Muscle layer of duodenum (tissue), 2 donors: ENCODE measurements around the gene EXOSC6.
"Not testable (repeated sequence)": the region's sequence is repeated elsewhere in the genome, so short reads cannot be mapped to it uniquely, and the experiment has no call there.

ENCODE experiments used
- H3K27ac ChIP-seq: one replicate; pipeline ENCODE4 v1.7.0; 2013; ENCODE audit warnings: mild to moderate bottlenecking, low read length
- H3K27me3 ChIP-seq: one replicate; pipeline ENCODE4 v1.7.0; 2013; ENCODE audit warnings: low read depth, mild to moderate bottlenecking, control low read depth, low read length
- H3K36me3 ChIP-seq, 2 donors: one replicate each; pipeline ENCODE4 v1.7.0; 2013; ENCODE audit warnings: low read length in 2 of 2, control low read depth in 1 of 2, mild to moderate bottlenecking in 1 of 2; ENCODE audit not compliant: insufficient read depth in 2 of 2, control insufficient read depth in 1 of 2
- H3K4me1 ChIP-seq, 2 donors: one replicate each; pipeline ENCODE4 v1.7.0; 2013; ENCODE audit warnings: low read length in 2 of 2, mild to moderate bottlenecking in 2 of 2, control low read depth in 1 of 2, moderate library complexity in 1 of 2; ENCODE audit not compliant: insufficient read depth in 2 of 2, control insufficient read depth in 1 of 2
- H3K4me3 ChIP-seq, 2 donors: one replicate each; pipeline ENCODE4 v1.7.0; 2013; ENCODE audit warnings: low read length in 2 of 2, low read depth in 1 of 2, mild to moderate bottlenecking in 1 of 2
- H3K9me3 ChIP-seq, 2 donors: one replicate each; pipeline ENCODE4 v1.7.0; 2013; ENCODE audit warnings: low read length in 2 of 2, control low read depth in 1 of 2, mild to moderate bottlenecking in 1 of 2; ENCODE audit not compliant: control insufficient read depth in 1 of 2
- donor health status: healthy.

EXOSC6 gene

DNA sequence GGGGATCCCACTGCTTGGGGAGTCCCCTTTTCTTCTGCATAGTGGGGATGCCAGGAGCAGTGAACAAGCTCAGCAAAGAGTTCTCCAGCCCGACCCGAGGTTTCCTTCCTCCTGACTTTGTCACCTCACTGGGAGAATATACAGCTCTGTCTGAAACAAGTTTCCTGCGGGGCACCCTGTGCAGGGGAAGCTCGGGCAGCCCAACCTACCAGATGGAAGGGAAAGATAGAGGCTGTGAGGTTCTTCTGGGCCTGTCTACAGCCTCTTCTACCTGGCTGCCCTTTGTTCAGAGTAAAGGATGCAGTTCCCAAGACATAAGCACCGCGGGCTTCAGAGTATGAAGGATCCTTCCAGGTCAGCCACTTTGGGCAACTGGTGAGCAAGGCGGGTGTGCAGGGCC lies 54.1 kb downstream of the EXOSC6 start:
- not testable (repeated sequence) for H3K9me3 ChIP-seq, H3K27ac ChIP-seq, H3K36me3 ChIP-seq, H3K27me3 ChIP-seq, H3K4me3 ChIP-seq, H3K4me1 ChIP-seq
